ELR (cell line): ENCODE data around the gene TOR1A.

Source experiments
- DNase-seq: peaks from one replicate; pipeline ENCODE4 v3.0.0-alpha.2; 2015; ENCODE audit warnings: low read depth

The TOR1A gene, protein sequence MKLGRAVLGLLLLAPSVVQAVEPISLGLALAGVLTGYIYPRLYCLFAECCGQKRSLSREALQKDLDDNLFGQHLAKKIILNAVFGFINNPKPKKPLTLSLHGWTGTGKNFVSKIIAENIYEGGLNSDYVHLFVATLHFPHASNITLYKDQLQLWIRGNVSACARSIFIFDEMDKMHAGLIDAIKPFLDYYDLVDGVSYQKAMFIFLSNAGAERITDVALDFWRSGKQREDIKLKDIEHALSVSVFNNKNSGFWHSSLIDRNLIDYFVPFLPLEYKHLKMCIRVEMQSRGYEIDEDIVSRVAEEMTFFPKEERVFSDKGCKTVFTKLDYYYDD

DNA sequence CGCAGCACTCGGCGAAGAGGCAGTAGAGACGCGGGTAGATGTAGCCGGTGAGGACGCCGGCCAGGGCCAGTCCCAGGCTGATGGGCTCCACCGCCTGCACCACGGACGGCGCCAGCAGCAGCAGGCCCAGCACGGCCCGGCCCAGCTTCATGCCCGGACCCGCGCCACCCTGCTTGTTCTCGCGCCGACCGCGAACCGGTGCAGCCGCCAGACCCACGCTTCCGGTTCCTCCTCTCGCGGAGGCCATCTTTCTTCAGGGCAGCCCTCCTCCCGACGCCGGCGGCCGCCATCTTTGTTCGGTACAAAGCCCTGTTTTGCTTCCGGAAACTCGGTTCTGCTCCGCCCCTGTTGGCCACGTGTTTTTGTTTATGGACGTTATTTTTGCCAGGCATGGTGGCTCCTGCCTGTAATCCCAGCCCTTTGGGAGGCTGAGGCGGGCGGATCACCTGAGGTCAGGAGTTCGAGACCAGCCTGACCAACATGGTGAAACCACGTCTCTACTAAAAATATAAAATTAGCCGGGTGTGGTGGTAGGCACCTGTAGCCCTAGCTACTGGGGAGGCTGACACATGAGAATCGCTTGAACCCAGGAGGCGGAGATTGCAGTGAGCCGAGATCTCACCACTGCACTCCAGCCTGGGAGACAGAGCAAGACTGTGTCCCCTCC is at the start of gene TOR1A:
Gene TOR1A (minus strand): TSS at position 202 of the 667 bp plus-strand sequence. CDS start 51 bp downstream, at position 151.
- peak; percentile 95 for DNase-seq

DNA sequence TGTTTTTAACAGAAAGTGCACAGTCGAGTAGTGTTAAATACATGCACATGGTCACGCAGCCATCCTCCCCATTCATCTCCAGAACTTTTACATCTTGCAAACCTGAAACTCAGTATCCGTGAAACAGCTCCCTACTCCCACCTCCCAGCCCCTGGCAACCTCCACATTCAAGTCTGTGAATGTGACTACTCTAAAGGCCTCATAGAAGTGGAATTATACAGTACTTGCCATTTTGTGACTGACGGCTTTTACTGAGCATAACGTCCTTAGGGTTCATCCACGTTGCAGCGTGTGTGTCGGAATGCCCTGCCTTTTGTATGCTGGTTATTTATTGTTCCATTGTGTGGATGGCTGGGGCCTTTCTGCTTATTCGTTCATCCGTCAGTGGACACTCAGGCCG is 47.1 kb upstream of the TOR1A start:
- DNase-seq = no peak

DNA sequence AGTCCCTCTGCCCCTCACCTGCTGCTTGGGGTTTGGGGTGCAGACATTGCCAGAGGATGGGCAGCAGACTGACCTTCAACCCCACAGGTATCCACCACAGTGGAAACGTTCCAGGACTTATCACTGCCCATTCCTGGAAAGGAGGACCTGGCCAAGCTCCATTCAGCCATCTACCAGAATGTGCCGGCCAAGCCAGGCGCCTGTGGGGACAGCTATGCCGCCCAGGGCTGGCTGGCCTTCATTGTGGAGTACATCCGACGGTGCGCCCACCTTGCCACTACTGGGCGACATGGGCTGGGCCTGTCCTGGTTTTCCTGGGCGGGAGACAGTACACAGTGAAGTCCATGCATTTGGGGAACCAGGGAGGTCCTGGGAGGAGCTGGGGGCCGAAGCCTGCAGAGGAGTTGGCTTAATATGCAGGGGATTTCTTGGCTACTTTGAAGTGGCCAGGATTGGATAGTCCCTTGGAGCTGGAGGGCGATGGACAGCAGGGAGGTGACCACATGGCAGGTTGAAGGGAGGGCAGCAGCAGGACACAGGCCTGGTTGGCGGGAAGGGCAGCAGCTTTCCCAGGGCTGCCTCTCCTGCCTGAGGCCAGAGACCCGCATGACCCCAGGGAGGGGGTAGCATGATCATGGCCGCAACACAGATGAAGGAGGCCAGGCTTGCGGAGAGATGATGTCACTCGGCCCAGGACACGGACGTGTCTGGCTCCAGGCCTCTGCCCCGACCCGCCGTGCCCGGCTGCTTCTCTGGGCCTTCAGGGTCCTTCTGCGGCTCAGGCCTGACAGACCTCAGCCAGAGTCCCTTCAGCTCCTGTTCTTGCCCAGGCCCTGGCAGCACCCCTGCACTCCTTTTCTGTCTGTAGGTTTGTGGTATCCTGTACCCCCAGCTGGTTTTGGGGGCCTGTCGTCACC is 45.9 kb upstream of the TOR1A start:
- DNase-seq = no peak

DNA sequence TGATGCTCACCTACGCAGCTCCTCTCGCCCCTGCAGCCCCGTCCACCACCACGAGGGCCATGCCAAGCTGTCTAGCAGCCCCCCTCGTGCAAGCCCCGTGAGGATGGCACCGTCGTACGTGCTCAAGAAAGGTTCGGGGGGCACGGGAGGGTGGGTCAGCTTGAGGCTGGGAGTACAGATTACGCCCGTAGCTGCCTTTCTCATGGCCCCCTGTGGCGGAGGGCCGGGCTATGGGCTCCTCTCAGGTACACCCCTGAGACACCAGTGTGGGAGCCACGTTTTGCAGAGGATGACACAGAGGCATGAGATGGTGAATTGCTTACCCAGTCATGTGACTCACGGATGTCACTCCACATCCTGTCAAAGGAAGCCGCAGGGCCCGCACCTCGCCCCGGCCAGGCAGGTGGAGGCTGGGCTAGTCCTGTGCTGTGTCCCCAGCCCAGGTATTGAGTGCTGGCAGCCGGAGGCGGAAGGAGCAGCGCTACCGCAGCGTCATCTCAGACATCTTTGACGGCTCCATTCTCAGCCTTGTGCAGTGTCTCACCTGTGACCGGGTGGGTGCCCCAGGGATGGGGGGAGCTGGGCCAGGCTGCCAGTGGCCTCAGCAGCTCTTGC is 45.0 kb upstream of the TOR1A start:
- peak; percentile 35 for DNase-seq

DNA sequence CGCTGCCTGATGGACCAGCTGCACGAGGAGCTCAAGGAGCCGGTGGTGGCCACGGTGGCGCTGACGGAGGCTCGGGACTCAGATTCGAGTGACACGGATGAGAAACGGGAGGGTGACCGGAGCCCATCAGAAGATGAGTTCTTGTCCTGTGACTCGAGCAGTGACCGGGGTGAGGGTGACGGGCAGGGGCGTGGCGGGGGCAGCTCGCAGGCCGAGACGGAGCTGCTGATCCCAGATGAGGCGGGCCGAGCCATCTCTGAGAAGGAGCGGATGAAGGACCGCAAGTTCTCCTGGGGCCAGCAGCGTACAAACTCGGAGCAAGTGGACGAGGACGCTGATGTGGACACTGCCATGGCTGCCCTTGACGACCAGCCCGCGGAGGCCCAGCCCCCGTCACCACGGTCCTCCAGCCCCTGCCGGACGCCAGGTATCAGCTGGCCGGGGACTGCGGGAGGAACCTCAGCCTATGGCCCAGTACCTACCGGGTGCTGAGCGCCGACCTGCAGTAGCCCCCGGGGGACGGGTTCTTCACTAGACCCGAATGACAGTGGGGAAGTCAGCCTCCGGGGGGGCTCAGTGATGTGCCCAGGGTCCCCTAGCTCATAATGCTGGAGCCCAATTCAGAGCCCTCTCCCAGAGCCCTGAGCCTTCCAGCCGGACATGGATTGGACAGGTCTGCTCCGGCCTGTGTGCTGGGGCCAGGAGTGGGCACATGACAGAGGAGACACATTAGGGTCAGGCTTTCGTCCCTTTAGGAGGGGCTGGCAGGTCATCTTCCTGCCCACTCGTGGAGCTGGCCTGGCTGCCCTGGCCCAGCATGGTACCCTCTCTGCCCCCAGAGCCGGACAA is 44.3 kb upstream of the TOR1A start:
- no peak for DNase-seq

DNA sequence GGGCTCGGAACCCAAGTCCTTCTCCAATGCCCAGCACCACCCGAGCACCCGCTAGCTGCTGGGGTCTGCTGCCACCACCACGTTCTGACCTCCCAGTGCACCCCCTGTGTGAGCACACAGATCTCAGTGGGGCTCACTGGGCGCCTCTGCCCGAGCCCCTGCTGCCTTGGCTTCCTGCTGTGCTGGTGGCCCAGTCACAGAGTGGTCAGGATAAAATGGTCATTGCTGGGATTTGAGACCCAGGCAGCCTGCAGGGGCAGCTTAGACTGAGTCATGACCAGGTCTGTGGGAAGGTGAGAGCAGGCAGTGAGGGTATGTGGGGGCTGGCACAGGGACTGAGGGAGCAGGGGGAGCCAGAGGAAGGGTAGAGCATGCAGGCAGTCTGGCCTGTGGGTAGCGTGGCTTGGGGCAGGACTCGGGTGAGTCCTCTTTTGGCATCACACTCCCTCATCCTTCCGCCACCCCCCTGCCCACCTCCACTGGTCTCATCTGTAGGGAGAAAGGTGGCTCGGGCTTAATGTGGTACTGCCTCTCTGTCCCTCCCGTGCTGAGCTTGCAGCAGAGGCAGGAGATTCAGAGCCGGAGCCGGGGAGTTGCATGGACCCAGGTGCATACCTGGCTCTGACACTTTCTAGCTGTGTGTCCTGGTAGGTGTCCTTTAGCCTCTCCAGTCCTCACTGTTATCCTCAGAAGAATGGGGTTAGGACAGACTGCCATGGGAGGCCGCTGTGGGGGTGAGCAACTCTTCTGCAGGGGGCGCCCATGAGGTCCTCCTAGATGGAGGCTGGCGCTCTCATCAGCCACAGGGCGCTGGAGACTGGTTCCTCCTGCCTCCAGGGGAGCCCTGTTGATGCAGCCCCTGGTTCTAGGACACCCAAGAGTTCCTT is 43.4 kb upstream of the TOR1A start:
- no peak for DNase-seq

DNA sequence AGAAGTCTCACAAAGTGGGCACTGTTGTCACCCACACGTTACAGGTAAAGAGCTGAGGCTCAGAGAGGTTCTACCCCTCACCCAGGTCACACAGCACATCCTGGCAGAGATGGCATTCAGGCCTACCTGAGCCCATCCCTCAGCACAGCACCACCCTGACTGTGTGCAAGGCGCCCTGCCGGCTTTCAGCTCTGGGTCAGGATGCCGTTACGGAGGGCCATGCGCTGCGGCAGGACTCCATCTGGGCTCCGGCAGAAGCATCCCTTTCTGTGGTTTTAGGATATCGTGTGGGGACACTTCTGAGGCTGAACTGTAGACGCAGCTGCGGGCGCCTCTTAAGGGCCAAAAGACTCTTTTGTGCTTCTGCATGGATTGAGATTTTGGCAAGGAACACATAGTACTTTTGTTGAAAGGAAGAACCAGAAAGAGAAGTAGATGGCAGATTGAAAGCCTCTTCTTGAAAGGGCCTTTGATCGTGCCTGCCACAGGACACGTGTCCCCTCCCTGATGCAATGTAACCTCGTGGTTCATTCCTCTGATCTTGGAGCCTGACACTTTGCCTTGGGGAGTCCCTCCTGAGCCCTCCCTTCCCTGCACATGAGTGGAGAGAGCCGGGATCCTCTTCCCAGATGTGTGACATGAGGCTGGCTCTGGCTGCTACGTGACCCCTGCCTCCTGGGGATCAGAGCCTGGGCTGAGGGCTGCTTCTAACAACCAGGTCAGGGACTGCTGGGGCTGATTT is 42.6 kb upstream of the TOR1A start:
- DNase-seq = no peak

DNA sequence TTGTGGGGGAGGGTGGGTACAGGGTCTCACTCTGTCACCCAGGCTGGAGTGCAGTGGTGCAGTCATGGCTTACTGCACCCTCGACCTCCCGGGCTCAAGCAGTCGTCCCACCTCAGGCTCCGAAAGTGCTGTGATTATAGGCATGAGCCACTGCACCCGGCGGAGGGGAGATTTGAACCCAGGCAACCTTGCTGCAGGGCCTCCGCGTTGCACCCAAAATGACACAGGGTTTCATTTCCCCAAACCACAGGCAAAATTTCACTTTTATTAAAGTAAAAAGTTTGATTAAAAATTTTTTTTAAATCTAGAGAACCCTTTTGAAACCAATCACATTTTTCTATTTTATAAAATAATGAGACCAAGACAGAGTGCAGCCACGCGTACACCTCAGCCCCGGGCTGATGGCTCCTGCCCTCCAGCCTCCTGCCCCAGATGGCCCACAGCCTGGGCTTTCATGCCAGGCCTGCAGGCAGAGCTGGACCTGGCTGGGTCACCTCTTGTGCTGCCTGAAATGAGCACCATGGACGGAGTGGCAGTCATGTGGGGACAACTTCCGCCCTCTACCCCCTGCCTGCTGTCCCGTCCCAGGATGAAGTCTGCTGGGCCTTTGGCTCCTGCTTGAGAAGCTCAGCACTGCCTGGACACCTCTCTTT is 41.9 kb upstream of the TOR1A start:
- no peak for DNase-seq

DNA sequence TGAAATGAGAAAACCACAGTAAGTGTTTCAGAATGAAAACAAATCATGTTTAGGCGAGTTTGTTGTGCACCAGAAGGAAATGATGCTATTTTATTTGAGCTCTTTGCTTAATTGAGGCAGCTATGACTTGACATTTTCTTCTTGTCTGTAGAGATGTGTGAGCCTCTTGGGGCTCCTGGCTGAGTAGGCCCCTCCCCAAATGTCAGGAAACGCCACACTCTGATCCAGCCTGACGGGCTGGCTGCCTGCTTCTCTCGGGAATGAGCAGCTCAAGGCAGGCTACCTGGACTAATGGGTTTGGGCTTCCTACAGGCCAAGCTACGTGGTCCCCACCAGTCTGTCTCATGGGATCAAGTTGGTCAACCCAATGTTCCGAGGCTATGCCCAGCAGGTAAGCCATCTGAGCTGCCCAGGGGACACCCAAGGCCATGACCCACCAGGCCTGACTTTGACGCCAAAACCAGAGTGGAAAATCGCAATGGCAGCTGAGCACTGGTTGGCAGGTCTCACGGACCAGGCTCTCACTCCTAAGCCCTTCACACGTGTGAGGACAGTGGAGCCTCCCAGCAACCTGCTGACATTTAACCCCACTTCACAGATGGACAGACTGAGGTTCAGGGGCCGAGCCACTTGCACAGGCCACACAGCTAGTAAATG is 41.2 kb upstream of the TOR1A start:
- DNase-seq = no peak

DNA sequence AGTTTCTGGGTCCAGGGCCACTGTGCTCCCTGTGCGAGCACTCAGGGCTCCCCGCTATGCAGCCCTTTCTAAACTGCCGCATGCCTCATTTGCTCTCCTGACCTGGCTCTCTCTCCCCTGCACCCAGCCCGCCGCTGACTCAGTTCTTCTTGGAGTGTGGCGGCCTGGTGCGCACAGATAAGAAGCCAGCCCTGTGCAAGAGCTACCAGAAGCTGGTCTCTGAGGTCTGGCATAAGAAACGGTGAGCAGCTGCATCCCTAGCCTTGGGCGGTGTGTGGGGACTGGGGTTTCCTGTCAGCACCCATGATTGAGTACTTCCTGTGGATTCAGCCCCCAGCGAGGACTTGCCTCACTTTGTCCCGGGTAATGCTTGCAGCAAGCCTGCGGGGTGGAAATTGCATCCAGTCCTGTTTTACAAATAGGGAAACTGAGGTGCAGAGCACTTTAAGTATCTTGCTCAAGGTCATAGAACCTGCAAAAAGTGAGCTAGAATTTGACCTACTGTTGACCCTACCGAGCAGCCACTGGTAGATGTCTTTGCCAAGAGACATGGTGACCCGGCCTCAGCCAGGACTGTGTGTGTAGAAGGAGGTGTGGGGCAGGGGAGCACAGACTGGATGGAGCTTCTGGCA is 39.2 kb upstream of the TOR1A start:
- DNase-seq = peak; percentile 88

DNA sequence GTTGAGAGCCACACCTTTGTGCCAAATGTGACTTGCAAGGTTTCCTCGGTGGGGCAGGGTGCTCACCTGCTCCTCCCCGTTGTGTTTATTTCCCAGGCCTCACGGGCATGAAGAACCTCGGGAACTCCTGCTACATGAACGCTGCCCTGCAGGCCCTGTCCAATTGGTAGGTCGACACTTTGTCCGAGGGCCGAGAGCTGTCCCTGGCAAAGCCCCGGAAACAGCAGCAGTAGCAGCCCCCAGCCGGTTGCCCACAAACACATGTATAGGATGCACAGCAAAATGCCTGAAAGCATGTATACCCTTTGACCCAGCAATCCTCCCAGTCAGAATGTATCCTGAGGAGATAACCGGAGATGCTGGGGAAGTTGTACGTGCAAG is 37.5 kb upstream of the TOR1A start:
- DNase-seq = no peak

DNA sequence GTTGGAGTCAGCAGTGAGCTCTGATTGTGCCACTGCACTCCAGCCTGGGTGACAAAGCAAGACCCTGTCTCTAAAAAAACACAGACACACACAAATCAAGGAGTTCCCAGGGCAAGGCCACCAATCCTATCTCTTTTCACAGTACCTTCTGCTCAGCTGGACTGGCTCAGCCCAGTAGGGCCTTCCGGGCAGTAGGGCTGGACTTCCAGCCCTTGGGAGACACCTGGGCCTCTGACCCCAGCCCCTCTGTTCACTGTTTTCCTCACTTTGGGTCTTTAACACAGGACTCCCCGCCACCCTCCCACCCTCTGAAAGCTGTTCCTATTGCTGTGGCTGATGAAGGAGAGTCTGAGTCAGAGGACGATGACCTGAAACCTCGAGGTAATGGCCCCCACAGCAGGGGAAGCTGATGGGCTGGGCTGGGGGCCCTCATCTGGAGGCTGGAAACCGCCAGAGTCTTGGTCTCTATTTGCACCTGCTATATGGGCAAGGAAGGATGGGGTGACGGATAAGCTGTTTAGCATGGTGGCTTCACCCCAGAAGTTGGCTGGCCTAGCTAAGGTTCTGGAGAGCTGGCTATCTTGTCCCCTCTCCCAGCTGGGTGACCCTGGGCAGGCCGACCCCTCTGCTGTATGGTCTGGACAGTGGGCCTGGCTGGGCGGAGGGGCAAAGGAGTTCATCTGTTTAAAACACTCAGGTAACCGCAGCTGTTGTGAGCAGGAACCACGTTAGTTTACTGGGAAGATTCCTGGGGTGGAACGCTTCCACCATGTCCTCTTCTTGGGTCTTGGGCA is 36.9 kb upstream of the TOR1A start:
- no peak for DNase-seq

DNA sequence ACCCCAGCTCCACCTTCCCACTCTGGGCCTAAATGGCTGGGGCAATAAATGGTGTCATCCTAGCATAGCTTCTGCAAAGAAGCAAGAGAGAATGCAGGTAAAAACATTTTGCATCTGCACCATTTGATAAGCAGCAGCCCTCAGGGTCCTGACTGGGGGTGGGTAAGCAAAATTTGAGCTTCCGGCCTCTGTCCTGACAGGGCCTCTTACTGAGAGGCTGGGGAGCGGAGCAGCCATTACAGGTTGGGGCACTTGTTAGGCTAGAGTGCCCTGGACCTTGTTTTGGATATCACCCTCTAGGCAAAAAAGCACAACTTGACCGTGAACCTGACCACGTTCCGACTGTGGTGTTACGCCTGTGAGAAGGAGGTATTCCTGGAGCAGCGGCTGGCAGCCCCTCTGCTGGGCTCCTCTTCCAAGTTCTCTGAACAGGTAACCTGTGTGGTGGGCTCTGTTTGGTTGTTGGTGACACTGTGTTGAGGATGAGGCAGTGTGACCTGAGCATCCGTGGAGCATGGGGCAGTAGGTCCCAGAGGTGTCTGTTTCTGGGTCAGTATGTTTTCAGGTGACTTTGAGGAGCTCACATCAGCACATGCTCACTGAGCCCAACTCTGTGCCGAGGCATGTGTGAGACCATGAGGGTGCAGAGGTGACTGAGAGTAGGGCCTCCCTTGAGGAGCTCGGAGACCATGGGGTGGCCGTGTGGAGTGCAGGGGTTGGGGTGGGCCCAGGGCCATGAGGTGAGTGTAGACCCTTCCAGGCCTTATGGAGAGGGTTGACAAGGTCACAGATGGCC is 34.4 kb upstream of the TOR1A start:
- DNase-seq = no peak

DNA sequence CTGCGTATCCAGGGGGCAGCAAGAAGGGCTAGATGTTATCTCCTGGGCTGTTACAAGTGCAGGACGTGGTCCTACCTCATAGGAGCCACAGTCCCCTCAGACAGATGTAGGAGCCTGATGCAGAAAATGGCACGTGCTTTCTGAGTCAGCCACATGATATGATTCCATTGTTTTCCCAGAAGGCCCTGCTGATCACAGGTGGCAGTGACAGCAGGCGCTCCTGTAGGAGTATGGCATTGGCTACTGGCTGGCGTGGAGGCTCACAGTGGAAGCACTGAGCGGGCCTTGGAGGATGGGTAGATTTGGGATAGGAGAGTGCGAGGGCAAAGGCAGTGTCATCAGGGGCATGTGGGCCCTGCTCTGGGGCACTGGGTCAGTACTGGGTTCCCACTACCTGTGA is 33.3 kb upstream of the TOR1A start:
- no peak for DNase-seq

DNA sequence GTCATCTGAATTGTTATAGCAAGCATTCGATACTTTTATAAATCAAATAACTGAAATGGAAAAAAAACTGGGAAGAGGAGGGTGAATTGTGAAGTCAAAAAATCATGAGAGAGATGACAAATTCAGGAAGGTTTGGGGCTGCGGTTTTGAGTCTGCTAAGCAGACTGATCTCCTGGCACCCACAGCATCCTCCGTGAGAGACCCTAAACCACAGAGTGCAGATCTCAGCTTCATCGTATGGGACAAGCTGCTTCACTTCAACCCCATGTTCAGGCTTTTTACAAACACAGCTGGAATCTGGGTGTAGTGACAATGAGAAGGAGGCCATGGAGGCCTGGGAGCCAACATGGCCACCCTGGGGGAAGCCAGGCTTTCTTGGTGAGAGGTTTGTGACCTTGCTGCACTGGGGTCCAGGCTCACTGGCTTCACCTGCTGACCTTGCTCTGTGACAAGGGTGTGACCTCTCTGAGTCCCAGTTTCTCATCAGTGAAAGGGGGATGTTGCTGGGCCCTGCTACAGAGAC is 30.7 kb upstream of the TOR1A start:
- DNase-seq = no peak

DNA sequence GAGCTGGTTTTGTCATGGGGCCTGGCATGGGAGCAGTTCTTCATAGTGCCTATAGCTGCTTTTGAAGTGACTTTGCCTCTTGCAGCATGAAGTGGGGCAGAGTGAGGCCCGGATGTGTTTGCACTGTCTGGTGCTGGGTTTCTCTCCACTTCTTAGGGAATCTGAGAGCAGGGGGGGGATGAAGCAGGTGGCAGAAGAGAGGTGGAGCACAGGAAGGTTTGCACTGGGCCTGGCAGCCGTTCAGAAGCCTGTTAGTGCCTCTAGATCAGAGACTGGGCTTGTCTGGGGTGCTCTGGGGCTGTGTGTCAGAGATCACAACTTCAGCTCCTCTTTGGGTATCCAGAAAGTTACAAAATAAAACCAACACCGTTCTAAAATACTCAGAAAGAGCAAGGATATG is 29.7 kb upstream of the TOR1A start:
- no peak for DNase-seq
